NCI-H446 (cell line): ENCODE measurements around the gene CLEC2D.
"Not testable (repeated sequence)": the region's sequence is repeated elsewhere in the genome, so short reads cannot be mapped to it uniquely, and the experiment has no call there.

Experiments used
- DNase-seq, 2 experiments: peaks; one replicate each; lab custom pipeline; 2025; lab: John Stamatoyannopoulos, UW

CLEC2D gene

DNA sequence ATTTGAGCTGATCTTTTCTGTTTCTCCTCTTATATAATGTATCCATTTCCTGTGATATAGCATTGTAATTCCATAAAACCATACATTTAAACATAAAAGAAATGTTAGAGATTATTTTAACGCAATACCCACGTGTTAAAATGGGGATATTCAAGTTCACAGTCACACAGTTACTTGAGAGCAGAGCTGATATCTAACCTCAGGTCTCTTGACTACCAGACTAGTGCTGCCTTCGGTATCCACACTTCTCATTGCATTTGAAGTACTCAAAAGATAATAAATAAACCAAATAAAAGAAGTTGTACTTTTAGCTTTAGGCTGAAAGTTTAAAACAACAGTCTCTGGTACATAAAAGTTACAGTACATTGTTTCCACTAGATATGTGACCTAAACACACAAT is 60.5 kb downstream of the CLEC2D start:
- no peak for DNase-seq

DNA sequence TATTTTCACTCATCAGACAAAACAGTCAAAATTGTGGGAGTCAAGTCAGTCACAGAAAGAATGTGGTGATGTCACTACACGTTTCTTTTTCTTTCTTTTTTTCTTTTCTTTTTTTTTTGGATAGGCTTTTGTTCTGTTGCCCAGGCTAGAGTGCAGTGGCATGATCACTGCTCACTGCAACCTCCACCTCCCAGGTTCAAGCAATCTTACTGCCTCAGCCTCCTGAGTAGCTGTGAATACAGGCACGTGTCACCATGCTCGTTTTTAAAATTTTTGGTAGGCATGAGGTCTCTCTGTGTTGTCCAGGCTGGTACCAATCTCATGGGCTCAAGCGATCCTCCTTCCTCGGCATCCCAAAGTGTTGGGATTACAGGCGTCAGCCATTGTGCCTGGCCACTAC is 61.1 kb downstream of the CLEC2D start:
- no peak for DNase-seq

DNA sequence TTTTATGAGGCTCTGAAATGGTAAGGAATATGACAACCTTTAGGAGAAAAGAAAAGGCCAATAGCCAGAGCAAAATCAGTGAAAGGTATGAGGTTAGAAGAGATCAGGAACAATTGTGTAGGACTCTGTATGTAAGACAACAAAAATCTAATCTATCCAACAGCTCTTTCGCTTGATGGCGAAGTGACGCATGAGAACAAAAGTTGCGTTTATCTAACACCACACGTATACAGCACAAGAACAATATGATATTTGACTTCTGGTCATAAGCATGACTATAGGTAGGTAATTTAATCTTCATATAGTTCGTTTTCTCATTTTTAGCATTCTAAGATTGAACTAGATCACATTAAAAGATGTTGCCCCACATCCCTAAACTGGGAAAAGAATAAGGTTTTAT is 61.9 kb downstream of the CLEC2D start:
- DNase-seq, result no peak

DNA sequence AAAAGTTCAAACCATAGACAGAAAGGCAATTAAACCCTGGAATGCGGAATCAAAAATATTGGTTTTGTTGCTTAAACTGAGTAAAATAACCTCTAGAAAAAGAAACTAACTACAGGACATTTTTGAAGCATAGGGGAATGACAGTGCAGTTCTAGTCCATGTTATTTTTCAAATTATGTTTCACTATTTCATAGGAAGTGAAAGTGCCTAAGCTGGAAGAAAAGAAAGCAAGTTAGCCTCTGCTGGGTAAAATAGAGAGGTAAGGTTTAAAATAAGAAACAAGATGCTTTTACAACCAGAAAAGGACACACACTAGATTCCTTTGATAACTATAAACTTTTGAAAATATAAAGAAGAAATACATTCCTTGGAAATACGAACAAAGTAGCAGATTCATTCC is 62.3 kb downstream of the CLEC2D start:
- DNase-seq, result no peak

DNA sequence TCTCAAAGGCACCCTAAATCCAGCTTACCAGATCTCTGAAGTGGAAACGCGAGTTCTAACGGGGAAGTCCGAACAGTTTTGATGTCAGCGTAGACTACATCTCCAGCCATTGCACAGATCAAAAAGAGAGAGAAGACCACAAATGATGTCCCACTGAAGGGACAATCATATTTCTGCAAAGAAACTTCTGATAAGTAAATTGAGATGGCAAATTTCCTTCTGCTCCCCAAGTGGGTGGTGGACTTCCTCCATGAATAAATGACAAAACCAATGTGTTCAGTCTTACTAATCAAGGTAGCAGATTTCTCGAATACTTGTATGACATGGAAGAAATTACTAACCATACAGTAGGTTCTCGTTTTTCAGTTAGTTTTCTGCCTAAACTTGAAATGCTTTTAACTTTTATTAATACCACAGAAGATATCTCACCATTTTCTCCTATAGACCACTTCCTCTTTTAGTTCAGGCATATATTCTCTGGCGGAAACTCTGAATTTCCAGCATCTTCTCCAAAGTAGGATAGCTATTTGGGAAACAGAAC is 63.5 kb downstream of the CLEC2D start, which contains the start of gene CLECL1:
Gene CLECL1, minus strand, starts transcription at position 177 of the 541 bp plus-strand sequence.
- no peak for DNase-seq

DNA sequence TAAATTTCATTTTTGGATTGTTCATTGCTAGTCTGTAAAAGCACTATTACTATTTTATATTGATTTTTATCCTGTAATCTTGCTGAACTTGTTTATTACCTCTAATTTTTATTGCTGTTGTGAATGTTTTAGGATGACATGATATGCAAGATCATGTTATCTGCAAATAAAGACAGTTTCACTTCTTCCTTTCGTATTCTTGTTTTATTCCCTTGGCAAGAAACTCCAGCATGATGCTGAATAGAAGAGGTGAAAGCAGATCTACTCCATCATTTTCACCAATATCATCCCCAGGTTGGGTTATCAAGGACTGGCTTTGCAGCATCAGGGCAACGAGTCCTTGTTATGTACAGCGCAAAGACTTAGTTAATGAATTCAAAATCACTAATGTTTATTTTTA is 66.1 kb downstream of the CLEC2D start:
- no peak for DNase-seq

DNA sequence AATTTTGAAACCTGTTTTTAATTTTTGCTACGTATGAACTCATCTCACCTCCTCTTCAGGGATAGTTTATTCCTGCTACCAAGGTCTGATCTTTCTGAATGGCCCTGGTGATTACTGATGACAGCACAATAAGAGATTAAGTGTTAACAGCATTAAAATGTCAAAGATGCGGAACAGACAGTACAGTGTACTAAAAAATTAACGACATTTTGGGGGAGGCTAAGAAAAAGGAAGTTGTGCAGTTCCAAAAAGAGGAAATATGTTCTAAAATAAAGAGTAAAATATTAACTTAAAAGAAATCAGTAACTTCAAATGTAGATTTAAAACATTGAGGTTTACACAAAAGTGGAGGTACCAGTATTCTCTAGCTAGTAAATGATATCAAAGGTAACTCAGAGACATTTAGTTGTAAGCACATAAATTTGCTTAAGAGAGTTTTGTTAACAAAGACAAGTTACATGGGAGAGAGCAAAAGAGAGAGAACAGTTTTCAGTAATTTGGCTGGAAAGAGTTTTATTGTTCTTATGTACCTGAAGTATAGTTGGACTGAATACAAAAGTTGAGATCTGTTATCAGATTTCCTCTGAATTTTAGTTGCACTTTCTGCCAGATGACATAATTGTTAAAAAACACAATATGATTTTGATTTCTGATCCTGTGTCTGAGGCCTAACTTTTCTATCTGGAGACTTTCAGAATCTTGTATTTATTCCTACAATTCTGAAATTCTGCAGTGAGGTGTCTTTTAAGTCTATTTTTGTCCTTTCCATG is 67.6 kb downstream of the CLEC2D start:
- DNase-seq, result no peak

DNA sequence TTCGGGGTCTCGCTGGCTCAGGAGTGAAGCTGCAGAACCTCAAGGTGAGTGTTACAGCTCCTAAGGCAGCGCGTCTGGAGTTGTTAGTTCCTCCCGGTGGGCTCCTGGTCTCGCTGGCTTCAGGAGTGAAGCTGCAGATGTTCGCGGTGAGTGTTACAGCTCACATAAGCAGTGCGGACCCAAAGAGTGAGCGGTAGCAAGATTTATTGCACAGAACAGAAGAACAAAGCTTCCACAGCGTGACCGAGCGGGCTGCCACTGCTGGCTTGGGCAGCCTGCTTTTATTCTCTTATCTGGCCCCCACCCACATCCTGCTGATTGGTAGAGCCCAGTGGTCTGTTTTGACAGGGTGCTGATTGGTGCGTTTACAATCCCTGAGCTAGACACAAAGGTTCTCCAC is 69.4 kb downstream of the CLEC2D start:
- not testable (repeated sequence) for DNase-seq

DNA sequence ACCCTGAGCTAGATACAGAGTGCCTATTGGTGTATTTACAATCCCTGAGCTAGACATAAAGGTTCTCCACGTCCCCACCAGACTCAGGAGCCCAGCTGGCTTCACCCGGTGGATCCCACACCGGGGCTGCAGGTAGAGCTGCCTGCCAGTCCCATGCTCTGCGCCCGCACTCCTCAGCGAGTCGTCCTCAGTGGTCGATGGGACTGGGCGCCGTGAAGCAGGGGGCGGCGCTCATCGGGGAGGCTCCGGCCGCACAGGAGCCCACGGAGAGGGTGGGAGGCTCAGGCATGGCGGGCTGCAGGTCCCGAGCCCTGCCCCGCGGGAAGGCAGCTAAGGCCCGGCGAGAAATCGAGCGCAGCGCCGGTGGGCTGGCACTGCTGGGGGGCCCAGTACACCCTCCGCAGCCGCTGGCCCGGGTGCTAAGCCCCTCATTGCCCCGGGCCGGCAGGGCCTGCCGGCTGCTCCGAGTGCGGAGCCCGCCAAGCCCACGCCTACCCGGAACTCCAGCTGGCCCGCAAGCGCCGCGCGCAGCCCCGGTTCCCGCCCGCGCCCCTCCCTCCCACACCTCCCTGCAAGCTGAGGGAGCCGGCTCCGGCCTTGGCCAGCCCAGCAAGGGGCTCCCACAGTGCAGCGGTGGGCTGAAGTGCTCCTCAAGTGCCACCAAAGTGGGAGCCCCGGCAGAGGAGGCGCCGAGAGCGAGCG is 70.0 kb downstream of the CLEC2D start:
- DNase-seq, result not testable (repeated sequence)

DNA sequence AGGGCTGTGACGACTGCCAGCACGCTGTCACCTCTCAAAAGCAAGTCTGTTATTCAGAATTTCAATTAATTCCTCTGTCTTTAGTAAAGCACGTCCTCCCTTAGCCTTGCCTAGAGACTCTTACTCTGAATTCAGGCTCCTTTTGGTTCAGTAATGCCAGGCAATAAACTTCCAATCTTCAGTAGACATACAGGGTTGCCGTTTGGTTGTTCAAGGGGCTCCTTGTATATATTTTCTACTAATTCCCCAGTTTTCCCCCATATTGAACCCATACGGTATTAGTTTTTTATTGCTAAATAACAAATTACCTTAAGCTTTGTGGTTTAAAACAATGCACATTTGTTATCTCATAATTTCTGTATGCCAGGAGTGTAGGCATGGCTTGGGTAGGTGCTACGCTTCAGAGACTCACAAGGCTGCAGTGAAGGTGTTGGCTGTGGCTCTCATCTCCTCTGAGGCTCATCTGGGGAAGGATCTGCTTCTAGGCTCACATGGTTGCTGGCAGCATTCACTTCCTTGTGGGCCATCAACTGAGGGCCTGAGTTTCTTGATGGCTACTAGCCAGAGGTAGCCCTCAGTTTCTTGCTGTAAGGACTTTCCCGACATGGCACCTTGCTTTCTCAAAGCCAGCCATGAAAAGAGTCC is 70.7 kb downstream of the CLEC2D start:
- DNase-seq, result no peak

DNA sequence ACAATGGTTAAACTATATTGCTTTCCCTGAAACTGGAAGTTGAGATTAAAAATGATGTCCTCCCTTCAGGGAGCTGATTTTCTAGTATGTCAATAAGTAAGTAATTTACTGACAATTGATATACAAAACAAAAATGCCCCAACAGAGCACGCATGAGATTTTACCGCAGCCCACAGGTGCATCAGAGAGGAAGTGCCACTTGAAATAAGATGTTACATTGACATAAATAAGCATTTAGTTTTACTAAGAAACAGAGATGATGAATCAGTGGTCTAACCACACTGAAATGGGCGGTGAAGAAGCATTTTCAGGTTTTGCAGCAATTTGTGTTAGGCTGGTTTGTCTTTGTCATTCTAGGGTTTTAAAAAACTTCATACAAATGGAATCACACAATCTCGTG is 72.2 kb downstream of the CLEC2D start:
- DNase-seq, result no peak

DNA sequence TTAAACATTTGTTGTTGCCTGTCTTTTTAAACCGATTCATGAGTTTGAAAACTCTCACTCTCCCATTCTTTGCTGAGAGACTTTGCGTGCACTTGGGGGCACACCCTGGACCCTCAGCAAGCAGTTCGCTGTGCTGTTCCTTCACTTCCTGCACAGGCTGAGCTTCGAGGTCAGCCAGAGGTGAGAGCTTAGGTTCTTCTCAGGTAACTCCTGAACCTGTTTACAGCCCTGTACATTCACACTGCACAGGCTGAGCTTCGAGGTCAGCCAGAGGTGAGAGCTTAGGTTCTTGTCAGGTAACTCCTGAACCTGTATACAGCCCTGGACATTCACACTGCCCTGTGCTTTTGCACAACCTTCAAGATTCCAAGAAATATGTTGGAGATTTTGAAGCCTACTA is 73.1 kb downstream of the CLEC2D start:
- no peak for DNase-seq

DNA sequence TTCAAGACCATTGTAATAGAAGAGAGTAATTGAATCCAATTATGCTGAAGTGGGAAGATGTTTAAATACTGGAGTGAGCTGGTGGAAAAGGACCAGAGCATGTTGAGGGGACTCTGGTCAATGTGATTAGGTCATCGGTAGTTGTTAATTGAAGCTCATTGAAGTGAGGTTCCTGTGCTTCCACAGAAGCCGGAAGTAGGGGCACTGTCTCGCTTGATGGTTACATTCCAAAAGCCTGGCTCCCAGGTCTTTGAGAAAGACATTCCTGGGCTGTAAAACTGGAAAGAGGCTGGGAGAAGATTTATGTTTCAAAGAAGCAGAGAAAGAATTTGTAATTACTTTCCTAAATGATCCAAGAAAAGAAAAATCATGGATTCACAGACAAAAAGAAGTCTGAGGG is 75.7 kb downstream of the CLEC2D start:
- no peak for DNase-seq
